GM21825 (cell line): ENCODE measurements around the gene JADE1.

Experiments used
- ATAC-seq: cut with Tn5 transposase; IDR thresholded peaks from one replicate; pipeline ENCODE4 v1.9.1; 2021; ENCODE audit warnings: mild to moderate bottlenecking, moderate library complexity; ENCODE audit not compliant: unreplicated experiment

Gene JADE1

DNA sequence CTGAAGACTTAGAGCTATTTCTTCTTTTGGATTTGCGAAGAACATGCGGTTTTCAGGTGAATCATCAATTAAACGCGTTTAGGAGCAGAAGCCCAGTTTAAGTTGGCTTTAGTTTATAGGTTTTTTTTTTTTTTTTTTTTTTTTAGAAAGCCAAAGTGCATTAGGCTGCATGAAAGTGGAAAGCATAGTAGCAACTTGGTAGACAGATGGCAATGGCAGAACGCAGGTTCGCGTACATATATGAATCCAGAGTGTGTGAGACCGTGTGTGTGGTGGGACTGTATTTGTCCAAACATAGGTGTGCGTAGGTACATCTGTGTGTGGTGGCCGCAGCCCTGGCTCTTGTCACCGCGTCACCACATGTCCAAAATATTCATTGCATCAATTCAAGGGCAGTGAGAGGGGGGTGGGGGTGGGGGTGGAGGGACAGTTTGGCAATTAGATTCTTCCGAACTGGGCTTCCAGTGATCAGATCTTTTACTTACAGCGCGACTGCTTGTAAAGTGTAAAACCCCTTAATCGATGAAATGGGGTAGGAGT lies 901 bp downstream of the JADE1 start:
- no peak for ATAC-seq

DNA sequence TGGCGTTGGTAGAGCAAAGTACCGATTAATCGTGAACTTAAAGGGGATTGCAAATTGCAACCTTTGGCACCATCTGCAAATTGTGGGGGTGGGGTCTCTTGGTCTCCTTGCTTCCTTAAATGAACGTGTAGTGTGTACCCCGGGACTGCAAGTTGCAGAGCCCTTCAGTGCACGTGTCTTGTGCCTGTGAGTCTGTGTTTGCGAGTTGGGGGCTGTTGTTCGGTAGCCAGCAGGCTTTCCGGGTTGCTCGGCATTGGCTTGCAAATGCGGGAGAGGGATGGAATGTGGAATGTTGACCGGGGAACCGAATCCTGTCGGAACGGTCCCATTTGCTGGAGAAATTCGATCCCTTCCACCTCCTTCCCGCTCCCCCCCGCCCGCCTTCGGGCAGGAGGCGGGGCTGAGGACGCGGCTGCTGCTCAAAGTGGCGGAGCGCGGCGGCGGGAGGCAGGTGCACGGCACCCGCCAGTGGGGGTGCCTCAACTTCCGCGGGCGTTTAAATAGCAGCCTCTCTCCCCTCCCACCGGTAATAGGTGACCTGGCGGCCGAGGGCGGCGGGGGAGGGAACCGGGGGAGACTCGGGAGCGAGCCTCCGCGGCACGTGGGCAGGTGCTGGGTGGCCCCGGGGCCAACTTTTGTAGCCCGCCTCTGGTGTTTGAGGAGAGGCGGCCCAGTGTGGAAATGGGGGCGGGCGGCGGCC lies 1.5 kb downstream of the JADE1 start:
- ATAC-seq = peak; percentile 45

DNA sequence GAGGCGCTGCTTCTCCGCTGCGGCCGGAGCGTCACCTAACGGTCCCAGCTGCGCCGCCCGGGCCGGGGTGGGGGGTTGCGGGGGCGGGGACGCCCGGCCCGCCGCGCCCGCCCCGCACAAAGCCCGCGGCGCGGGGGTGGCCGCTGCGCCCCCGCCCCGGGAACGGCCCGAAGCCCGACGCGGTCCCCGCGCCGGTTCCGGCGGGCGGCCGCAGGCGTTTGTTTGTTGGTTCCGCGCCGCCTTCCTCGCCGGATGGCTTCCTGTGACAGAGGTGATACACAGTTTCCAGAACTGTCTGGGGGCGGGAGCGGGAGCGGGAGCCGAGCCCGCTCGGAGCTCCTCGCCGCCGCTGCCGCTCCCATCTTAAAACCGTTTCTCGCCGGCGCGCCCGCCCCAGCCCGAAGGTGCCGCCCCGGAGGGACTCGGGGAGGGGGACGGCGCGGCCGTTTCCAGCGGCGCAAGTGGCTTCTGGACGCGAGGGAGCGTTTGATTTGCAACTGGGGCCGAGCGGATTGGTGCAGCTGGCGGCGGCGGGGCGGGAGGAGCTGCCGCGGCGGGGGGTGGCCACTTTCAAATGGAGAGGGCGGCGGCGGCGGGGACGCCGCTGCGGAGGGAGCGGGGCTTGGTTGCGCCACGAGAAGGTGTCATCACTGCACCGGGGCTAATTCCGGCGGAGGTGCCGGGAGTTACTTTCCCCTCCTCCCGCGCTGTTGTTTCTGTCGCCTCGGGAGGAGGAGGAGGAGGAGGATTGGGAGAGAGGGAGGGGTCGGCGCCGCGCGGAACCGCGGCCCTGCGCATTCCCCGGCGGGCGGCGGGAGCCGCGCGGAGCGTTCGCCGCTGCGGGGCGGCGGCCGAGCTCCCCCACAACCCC lies 2.3 kb downstream of the JADE1 start:
- peak; percentile 51 for ATAC-seq

DNA sequence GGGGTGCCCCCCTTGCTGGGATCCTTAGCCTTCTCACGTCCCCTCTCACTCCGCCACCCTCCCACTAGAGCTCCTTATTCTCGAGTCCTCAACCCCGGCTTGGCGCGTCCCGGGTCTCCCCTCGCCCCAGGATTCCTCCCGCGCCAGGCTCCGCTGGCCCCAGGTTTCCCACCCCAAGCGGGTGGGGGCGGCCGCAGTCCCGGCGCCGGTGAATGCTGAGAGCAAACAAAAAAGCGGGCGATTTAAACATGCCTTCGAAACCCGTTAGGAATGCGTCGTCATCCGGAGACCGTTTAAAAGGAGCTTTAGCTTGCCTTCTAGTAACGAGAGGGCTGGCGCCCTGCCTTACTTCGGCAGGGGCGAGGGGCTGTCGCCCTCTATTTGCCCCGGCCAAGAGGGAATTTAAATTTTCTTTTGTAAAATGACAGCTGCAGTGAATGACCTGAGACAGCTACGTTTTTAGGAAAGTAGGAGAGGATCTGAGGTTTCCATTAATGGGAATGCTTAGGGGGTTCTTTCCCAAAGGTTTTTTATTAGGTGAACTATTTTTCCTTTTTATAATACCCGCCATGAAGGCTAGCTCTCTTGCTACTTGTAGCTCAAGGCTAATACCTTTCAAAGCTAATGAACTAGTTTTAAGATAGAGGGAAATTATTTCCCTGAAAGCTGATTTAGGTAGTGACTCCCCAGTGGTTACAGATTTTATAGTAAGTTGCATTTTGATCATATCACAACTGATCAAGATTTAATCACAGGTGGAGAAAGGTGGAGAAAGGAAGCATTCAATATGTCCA lies 3.1 kb downstream of the JADE1 start:
- ATAC-seq = peak; percentile 2

DNA sequence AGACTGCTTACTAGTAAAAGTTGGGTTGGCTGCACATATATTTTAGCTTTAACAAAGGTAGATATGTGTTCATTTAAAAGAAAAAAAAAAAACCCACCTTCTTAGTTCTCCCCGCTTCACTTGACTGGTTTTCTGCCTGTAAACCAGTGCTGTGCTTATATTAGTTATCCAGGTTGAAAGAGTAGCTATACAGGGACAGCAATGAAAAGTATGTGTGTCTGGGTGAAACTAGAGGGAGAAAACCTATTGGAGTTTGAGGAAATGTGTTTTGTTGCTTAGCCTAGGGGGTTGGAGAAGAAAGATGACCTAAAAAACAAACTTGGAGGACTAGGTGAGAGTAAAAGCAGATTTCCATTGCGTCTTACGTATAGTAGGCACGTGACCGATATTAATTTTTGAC lies 4.5 kb downstream of the JADE1 start:
- ATAC-seq = no peak

DNA sequence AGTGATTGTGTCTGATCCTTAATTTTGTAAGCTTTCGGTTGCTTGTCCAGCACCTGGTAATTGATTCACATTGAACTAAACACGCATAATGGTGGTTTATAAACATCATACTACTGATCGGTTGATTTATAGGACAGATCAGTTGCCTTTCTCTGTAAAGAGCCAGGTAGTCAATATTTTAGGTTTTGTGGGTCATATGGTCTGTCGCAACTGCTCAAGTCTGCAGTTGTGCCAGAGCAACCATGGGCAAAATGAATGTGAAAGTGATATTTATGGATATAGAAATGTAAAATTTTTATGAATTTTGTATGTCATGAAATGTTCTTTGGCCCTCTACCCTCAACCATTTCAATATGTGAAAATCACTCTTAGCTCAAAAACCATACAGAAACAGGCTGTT lies 8.9 kb downstream of the JADE1 start:
- ATAC-seq = no peak

DNA sequence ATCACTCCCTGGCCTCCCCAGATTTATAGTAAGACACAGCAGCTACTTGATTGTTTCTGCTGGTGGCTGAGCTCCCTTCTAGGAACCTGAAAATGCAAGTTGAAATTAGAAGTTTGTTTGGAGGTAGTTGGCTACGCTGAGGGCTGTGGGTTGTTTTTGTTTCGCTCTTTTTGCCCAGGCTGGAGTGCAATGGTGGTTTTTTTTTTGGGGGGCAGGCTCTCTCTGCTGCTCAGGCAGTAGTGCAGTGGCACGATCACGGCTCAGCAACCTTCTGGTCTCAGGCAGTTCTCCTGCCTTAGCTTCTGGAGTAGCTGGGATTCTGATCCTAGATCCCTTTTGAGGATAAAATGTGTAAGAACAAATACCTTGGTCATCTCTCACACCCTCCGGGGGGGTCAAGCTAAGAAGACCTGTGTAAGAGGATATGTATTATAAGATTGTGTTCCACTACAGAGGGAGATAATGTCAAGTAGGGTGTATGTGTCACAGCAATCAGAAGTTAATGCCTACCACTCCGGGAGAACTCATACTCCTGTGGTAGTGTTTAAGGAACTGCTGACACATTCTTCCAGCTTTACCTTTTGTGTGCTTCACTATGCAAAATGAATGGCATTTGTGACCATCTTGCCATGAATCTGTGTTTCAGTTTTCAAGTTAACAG lies 9.7 kb downstream of the JADE1 start:
- ATAC-seq = no peak

DNA sequence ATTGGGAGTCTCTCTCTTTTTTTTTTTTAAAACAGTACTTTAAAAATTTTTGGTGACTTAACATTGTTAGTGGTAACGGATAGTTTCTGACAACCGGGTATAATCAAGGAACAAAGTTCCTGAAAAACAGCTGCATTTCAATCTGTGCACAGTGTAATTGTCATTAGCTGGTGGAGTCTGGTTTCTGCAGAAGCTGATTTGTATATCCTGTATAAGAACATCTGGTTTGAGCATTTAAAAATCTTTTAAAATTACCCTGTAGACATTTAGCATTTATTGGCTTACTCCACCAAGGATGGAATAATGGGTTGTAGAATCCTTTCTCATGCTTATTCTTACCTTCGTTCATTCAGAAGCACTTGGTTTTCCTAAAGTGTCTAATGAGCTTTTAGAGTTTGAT lies 11.2 kb downstream of the JADE1 start:
- ATAC-seq = no peak

DNA sequence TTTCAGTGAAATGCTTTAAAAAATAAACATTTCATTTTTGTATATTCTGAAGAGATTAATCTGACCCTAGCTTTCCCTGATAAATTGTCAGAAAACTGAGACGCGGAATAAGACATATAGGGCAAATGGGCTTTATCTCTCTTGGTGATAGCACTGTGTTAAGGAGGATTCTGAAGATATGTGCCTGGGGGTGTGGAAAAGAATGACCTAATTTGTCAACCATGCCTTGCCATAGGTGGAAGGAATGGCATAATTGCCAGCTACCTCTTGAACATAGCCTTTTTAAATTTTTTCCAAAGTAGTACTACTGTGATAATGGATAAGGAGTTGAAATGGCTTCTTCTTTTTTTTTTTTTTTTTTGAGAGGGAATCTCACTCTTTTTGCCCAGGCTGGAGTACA lies 11.7 kb downstream of the JADE1 start:
- no peak for ATAC-seq

DNA sequence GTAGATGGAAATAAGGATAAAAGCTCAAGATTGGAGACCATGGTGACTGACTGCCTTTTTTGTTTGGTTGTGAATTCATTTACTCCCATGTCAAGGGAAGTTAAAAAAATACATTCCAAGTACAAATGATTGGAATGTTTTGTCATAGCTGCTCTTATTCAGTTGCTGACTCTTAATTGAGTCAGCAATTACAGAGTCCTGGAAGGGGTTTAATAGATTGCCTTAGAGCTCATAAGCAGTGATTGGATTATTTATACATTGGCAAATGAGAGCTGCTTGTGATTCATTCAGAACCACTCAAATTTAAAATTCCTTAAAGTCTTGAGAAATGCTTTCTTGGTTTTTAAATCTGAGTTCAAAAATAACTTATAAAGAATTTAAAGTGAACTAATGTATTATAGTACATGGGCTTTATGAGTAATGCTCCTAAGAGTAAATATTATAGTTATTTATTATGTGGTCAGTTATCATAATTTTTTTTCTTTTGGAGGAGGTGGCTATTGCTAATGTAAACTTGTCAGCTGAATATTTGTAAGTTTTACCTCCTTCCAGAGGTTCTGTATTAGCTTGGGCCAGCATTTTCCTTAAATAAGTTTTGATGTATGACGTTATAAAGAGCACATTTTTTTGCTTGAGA lies 13.6 kb downstream of the JADE1 start:
- ATAC-seq = no peak

DNA sequence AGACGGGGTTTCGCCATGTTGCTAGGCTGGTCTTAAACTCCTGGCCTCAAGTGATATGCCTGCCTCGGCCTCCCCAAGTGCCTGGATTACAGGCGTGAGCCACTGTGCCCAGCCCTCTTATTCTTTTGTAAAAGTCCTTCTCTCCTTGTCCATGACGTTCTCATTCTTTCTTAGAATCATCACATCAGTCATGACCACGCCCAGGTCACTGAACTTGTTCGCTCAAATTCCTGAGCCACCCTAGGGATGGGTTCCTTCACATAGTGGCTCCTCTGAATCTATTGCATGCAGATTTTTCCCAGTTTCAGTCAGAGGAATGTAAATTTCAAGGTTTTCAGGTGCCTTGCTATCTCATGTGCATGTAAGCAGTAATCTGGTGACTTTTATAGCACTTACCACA lies 15.7 kb downstream of the JADE1 start:
- no peak for ATAC-seq

DNA sequence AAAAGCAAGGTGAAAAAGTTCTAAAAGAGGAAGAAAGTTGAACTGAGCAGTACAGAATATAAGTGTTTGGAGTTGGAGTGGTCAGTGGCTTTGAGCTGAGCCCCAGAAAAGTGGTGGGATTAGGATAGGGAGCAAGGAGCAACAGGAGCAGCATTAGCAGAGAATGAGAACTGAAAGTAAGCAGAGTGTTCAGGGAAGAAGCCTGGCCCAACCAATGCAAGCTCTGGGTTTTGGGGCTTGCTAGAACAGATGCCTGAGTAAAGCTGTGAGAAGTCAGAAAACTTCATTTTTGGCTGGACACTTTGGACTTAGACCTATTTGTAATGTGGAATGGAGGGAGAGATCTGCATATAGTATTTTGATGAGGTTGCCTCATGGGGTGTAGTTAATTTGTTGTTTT lies 17.8 kb downstream of the JADE1 start:
- ATAC-seq = peak; percentile 28

DNA sequence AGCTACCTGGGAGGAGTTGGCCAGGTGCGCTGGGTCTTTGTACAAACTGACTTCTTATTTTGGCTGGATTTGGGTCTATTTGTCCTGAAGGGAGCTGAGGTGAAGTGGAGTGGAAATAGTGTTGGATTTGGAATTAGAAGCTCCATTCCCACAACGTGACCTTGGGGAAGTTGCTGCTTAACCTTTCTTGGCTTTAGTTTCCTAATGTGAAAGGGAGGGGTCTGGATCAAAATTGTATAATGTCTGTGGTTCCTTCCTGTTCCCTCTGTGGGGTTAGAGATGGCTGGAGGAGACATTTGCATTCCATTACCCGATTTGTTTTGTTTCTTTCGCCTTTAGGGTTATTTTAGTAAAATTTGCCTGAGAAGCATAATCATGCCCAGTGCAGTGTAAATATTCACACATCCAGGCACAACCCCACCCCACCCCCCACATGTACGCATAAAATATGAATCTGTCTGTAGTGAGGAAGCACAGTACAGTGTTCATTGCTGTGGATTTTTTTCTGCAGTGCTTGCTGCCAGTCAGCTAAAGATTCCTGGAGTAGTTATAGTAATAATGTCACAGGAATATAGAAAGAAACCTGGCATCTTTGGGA lies 21.5 kb downstream of the JADE1 start:
- ATAC-seq = no peak

DNA sequence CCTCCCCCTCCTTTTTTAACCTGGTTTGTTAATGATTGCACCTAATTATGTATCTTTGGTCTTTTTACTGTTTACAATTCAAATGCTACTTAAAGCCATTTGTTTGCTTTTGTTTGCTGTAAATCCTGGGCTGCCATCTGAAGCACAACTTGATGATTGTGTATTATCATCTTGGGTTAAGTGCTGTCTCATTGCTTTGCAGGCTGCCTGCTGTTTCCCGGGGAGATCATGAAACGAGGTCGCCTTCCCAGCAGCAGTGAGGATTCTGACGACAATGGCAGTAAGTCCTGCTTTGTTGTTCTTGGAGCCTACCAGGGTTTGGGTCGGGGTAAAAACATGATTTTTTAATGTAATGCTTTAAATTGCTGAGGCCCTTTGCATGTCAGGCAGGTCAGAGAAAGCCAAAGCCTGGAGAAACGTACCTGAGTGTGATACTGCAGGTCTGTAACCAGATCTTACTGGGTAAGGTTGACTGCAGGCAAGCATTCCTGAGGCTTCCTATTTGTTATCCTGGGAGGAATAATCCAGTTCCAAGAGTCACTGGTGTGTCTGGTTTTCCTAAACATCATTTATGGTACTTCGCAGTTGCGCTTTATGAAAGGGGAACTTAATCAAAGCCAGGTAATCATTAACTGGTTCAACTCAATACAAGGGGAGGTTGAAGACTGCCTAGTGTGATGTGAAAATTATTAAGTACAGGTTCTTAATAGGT lies 22.2 kb downstream of the JADE1 start:
- peak; percentile 40 for ATAC-seq

DNA sequence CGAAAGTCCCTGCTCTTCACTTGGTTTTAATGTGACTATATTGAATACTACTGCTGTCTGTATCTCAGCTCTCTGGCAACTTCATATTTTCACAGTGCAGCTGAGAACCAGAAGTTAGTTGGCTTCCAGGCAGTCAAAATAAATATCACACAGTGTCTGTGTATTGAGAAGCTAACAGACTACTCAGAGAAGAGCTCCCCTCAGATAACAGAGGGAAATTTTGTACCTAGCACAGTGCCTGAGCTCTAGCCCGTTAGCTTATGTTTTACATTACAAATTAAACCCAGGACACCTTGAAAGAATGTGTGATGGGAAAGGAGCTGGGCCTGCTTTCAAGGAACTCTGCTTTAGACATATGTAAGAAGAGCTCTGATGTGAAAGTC lies 22.7 kb downstream of the JADE1 start:
- ATAC-seq = no peak

DNA sequence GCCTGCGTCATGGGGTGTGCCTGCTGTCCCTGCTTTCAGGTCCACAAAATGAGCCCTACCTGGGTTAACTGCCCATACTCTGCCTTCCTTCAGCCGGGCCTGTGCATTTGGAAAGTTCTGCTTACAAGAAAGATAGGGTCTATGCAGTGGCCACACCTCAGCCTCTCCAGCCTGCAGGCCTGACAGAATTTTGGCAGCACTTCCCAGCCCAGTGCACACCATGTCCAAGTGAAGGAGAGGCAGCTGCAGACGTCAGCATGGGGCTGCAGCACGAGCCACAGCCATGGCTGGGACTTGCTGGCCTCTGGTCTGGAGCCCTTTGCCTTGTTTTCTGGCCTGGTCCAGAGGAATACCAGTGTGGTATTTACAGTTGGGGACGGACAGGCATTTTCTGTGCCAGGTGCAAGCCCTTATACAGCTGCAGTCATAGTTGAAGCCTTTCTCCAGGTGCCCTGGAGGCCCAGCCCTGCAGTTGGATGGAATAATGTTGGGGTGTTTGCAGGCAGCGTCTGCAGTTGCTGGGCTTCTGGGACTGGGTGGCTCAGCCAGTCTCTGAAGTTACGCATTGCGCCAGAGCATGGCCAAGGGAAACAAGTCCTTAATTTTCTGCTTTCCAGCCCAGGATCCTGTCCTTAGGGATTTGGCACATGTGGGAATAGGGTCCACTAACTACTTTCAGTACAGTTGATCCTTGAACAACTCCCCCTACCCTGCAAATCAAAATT lies 26.2 kb downstream of the JADE1 start:
- ATAC-seq = no peak

DNA sequence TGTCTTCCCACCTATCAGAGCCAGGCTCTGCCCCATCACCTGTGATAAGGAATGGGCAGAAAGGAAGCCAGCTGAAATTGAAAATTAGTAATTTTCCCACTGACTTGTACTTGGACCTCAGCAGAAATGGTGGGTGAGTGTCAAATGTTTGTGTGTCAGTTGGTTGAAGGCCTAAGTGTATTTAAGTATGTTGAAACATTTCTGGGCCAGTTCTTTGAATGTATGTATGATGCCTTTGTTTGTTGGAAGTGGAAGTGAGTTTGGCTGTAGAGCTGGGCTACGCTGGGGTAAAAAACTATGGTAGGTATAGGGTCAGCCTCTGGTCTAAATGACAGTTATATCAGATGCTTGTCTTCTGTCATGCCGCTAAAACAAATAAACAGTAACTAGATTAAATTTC lies 27.7 kb downstream of the JADE1 start:
- no peak for ATAC-seq

DNA sequence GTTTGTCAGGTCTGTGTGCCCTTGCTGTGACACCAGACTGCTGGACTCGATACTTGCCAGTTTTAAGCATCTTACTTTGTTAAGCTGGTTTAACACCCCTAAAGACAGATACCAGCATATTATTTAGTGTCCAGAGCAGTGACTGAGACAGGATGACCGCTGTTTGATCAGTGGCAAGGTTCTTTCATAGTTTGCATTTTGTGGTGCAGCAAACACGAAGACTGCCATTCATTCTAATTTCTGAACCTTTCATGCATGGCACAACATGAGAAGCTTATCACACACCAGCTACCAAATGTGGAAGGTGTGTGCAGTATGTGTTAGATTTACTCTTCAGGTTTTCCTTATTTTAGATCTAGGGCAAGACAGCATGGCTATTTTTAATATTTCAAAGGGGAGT lies 28.2 kb downstream of the JADE1 start:
- no peak for ATAC-seq
